Activated CD4-positive, alpha-beta T cell treated with anti-CD3 and anti-CD28 coated beads, Interleukin-2, Interleukin-4, amounts not matched to agents 100 ng/mL and 50 ng/mL, durations not matched to agents 16 hours and 8 hours (primary cell): Measurements from ENCODE around the gene ZNF514.
A peak's percentile ranks its signal among the peaks of the same experiment; 100 is the strongest.

Source experiments
- DNase-seq: peaks from one replicate; pipeline ENCODE4 v3.0.0-alpha.2; 2020; ENCODE audit warnings: low spot score

Gene ZNF514

GRCh38 chr2:95159690-95160449, at the start of gene ZNF514:
Gene ZNF514 (minus strand): TSS chr2:95159848. CDS start chr2:95153253, 6,595 bp downstream.
- DNase-seq = peak; percentile 57

- DNase-seq = no peak
Observed at GRCh38 chr2:95208106-95208505, 48.5 kb upstream of the ZNF514 start.

- DNase-seq = peak; percentile 87
Observed at GRCh38 chr2:95207111-95207961, 47.7 kb upstream of the ZNF514 start, which contains the start of gene ZNF892. Gene ZNF892 (plus strand): TSS chr2:95207521. CDS start chr2:95207816, 295 bp downstream.

- no peak for DNase-seq
Observed at GRCh38 chr2:95206096-95206495, 46.4 kb upstream of the ZNF514 start.

- DNase-seq = no peak
Observed at GRCh38 chr2:95204396-95204795, 44.7 kb upstream of the ZNF514 start.

- DNase-seq = no peak
Observed at GRCh38 chr2:95203911-95204310, 44.3 kb upstream of the ZNF514 start.

GRCh38 chr2:95192956-95193355, 33.3 kb upstream of the ZNF514 start:
- peak; percentile 28 for DNase-seq

GRCh38 chr2:95185973-95186372, 26.3 kb upstream of the ZNF514 start:
- DNase-seq = no peak

- DNase-seq = no peak
Observed at GRCh38 chr2:95185197-95185596, 25.5 kb upstream of the ZNF514 start.

- DNase-seq = no peak
Observed at GRCh38 chr2:95181774-95182173, 22.1 kb upstream of the ZNF514 start.

- DNase-seq = no peak
Observed at GRCh38 chr2:95179451-95179850, 19.8 kb upstream of the ZNF514 start.

- DNase-seq = no peak
Observed at GRCh38 chr2:95174031-95174542, 14.4 kb upstream of the ZNF514 start.

GRCh38 chr2:95171902-95172301, 12.3 kb upstream of the ZNF514 start:
- no peak for DNase-seq

GRCh38 chr2:95166065-95166763, 6.6 kb upstream of the ZNF514 start:
- no peak for DNase-seq

- DNase-seq = peak; percentile 98
Observed at GRCh38 chr2:95165371-95166064, 5.9 kb upstream of the ZNF514 start, which contains the start of gene ZNF2. Gene ZNF2 (plus strand): TSS chr2:95165809. CDS start chr2:95176227, 10,418 bp downstream.

- no peak for DNase-seq
Observed at GRCh38 chr2:95165030-95165370, 5.4 kb upstream of the ZNF514 start.

- DNase-seq = peak; percentile 10
Observed at GRCh38 chr2:95158891-95159619, 593 bp downstream of the ZNF514 start.

GRCh38 chr2:95158441-95158840, 1.2 kb downstream of the ZNF514 start:
- no peak for DNase-seq

- no peak for DNase-seq
Observed at GRCh38 chr2:95149397-95149984, 10.2 kb downstream of the ZNF514 start.

- no peak for DNase-seq
Observed at GRCh38 chr2:95143838-95144237, 15.8 kb downstream of the ZNF514 start.
